GM12892 (cell line): ENCODE results near the gene PLCD3.

Experiments used
- POLR2A ChIP-seq: IDR thresholded peaks from 2 replicates; pipeline ENCODE4 v1.6.1; 2011; ENCODE audit warnings: low read depth, low read length, control low read depth
- POLR2AphosphoS5 ChIP-seq: IDR thresholded peaks from 2 replicates; pipeline ENCODE4 v1.6.1; 2011; ENCODE audit warnings: low read depth, low read length, control low read depth
- TAF1 ChIP-seq: IDR thresholded peaks from 2 replicates; pipeline ENCODE4 v1.6.1; 2011; ENCODE audit warnings: low read depth, mild to moderate bottlenecking, control low read depth, low read length, borderline replicate concordance

- TF ChIP-seq POLR2AphosphoS5 (no peak), POLR2A (no peak), TAF1 (no peak)
Observed at GRCh38 chr17:45101546-45101882, 30.8 kb downstream of the PLCD3 start.
